Hematopoietic multipotent progenitor cell (in vitro differentiated cells): ENCODE measurements around the gene ASXL2. TPM values are rescaled to one million over a fixed set of nuclear protein-coding genes. Genes with fewer than 3 reads are reported as not detected.
"Not testable (repeated sequence)": the region's sequence is repeated elsewhere in the genome, so short reads cannot be mapped to it uniquely, and the experiment has no call there.

Experiments
- DNase-seq, 3 donors: peaks; one replicate each; pipeline ENCODE4 v3.0.0-alpha.2; 2011 to 2015; ENCODE audit warnings: low read depth in 2 of 3, low spot score in 2 of 3
- total RNA-seq: library from RNA; depleted of rRNA; stranded (reverse); fragments of >200 nt; gene quantifications from one replicate; pipeline ENCODE4 v1.2.3, GENCODE V29; 2012

The ASXL2 gene
- total RNA-seq, 1 donor = 8.1 TPM

- no peak for DNase-seq
Measured at GRCh38 chr2:25742501-25742900, 135.8 kb downstream of the ASXL2 start.

- DNase-seq = peak in 1 of 3 donors; percentile 36
Measured at GRCh38 chr2:25740810-25741381, 137.4 kb downstream of the ASXL2 start.

GRCh38 chr2:25738383-25739343 lies 139.6 kb downstream of the ASXL2 start:
- DNase-seq = no peak

GRCh38 chr2:25736899-25737515 lies 141.3 kb downstream of the ASXL2 start:
- DNase-seq = no peak

- no peak for DNase-seq
Measured at GRCh38 chr2:25735835-25736234, 142.5 kb downstream of the ASXL2 start.

GRCh38 chr2:25728559-25728958 lies 149.7 kb downstream of the ASXL2 start:
- no peak for DNase-seq

- DNase-seq = no peak
Measured at GRCh38 chr2:25726522-25726921, 151.8 kb downstream of the ASXL2 start.

- no peak for DNase-seq
Measured at GRCh38 chr2:25725877-25726276, 152.4 kb downstream of the ASXL2 start.

- DNase-seq = no peak
Measured at GRCh38 chr2:25724756-25725155, 153.5 kb downstream of the ASXL2 start.

GRCh38 chr2:25722224-25722623 lies 156.1 kb downstream of the ASXL2 start:
- DNase-seq = no peak

- DNase-seq = no peak
Measured at GRCh38 chr2:25720575-25720974, 157.7 kb downstream of the ASXL2 start.

- no peak for DNase-seq
Measured at GRCh38 chr2:25714740-25715139, 163.5 kb downstream of the ASXL2 start.

GRCh38 chr2:25712455-25712854 lies 165.8 kb downstream of the ASXL2 start:
- DNase-seq = no peak

- peak in 1 of 3 donors; percentile 23 for DNase-seq
Measured at GRCh38 chr2:25711675-25712354, 166.5 kb downstream of the ASXL2 start.

- no peak for DNase-seq
Measured at GRCh38 chr2:25710750-25711149, 167.5 kb downstream of the ASXL2 start.

GRCh38 chr2:25709349-25709748 lies 168.9 kb downstream of the ASXL2 start:
- DNase-seq = no peak

- DNase-seq = no peak
Measured at GRCh38 chr2:25707927-25708590, 170.2 kb downstream of the ASXL2 start.

- DNase-seq = not testable (repeated sequence)
Measured at GRCh38 chr2:25705575-25705974, 172.7 kb downstream of the ASXL2 start.

GRCh38 chr2:25701801-25702200 lies 176.5 kb downstream of the ASXL2 start:
- DNase-seq = no peak

GRCh38 chr2:25700221-25700660 lies 178.0 kb downstream of the ASXL2 start:
- peak in 2 of 3 donors; percentile 47 to 50 for DNase-seq
